Breast epithelium (tissue), 3 donors: ENCODE data around the gene ZBTB44.

Source experiments
- POLR2A ChIP-seq: fragments of 450-650 bp; IDR thresholded peaks from one replicate; pipeline ENCODE4 v1.6.1; 2016; ENCODE audit warnings: antibody characterized with exemption, mild to moderate bottlenecking, moderate library complexity
- POLR2AphosphoS5 ChIP-seq, 3 donors: sonication (generic); formaldehyde crosslinking; IDR thresholded peaks; one replicate each; pipeline ENCODE4 v1.6.1; 2017; ENCODE audit warnings: antibody characterized with exemption in 3 of 3

- no peak for TF ChIP-seq POLR2AphosphoS5 (IDR thresholded peaks at IDR 0.05)
- no peak for TF ChIP-seq POLR2A
These were observed 98.5 kb downstream of the ZBTB44 start for GRCh38 chr11:130216221-130216550.
